Measurements from ENCODE around the gene OR5H14. TPM values are rescaled to one million over a fixed set of nuclear protein-coding genes. Genes with fewer than 3 reads are reported as not detected.
"Not testable (repeated sequence)": the region's sequence is repeated elsewhere in the genome, so short reads cannot be mapped to it uniquely, and the experiment has no call there.

Gene OR5H14
- total RNA-seq, 4 donors from 2014 or later = 0.04 TPM; not detected in 3

DNA sequence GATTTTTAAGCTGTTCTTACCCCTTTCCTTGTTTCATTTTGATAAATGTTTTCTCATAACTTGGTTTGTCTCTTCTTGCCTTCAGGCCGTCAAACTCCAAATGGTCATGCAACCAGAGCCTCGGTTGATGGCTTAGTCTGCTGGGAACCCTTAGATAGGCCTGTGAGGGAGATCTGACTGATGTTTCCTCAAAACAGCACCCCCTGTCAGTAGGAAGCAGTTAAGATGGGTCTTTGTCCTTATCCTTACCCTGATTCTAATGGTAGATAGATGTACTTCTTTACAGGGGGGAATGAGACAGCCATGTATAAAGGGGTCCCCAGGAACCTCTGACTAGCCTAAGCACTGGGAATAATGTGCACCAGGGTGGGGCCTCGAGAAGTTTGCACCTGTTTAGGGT lies 33.0 kb upstream of the OR5H14 start:
- Histone ChIP-seq H3K9me3 (no peaks in the 10 kb centered on the region), H3K27me3 (no peaks in the 10 kb centered on the region), H3K36me3 (no peaks in the 10 kb centered on the region), H3K4me3 (no peak overlapping the region), H3K27ac (no peak overlapping the region), H3K4me1 (no peaks in the 10 kb centered on the region)
- ATAC-seq = no peak
- TF ChIP-seq POLR2AphosphoS5 (IDR thresholded peaks at IDR 0.05) (no peak), POLR2A (IDR thresholded peaks at IDR 0.05) (no peak), EP300 (IDR thresholded peaks at IDR 0.05) (no peak)
- TF ChIP-seq, protein P1, sequence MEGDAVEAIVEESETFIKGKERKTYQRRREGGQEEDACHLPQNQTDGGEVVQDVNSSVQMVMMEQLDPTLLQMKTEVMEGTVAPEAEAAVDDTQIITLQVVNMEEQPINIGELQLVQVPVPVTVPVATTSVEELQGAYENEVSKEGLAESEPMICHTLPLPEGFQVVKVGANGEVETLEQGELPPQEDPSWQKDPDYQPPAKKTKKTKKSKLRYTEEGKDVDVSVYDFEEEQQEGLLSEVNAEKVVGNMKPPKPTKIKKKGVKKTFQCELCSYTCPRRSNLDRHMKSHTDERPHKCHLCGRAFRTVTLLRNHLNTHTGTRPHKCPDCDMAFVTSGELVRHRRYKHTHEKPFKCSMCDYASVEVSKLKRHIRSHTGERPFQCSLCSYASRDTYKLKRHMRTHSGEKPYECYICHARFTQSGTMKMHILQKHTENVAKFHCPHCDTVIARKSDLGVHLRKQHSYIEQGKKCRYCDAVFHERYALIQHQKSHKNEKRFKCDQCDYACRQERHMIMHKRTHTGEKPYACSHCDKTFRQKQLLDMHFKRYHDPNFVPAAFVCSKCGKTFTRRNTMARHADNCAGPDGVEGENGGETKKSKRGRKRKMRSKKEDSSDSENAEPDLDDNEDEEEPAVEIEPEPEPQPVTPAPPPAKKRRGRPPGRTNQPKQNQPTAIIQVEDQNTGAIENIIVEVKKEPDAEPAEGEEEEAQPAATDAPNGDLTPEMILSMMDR (IDR thresholded peaks at IDR 0.05) = no peak
- WGBS, 2 donors (ENCODE audit: low coverage in 1 of 2) = 60 to 67% methylated on average over 1 to 3 of the region's 3 CpGs

GRCh38 chr3:98115717-98116116 lies 31.6 kb upstream of the OR5H14 start:
- H3K4me3 ChIP-seq = no peak overlapping the region
- H3K27ac ChIP-seq = no peak overlapping the region
- H3K4me1 ChIP-seq = no peaks in the 10 kb centered on the region
- WGBS, 2 donors (ENCODE audit: low coverage in 1 of 2) = 86% methylated on average over 1 of the region's 1 CpG; no CpG with 5 or more reads in 1 of the 2 donors
- no peaks in the 10 kb centered on the region for H3K36me3 ChIP-seq
- no peaks in the 10 kb centered on the region for H3K9me3 ChIP-seq
- no peaks in the 10 kb centered on the region for H3K27me3 ChIP-seq
- no peak for ATAC-seq
- TF ChIP-seq POLR2AphosphoS5 (IDR thresholded peaks at IDR 0.05) (no peak), EP300 (IDR thresholded peaks at IDR 0.05) (no peak), POLR2A (IDR thresholded peaks at IDR 0.05) (no peak)
- TF ChIP-seq, protein P1 (IDR thresholded peaks at IDR 0.05) = no peak

DNA sequence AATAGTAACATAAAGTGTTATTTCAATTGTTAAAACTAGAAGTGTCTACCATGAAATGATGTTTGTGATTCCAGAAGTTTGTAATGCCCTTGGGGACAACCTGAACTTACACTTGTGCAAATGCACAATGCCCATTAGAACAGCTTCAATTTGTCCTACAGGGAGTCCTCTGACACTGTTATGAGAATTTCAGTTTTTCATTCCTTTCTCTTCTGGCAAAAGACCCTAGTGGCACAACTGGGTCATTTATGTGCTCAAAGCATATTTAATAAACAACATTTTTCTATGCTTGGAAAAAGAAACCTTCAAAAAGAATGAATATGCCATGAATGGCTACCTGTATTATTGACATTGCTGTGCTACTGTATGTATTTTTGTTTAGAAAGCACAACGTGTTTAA lies 16.9 kb upstream of the OR5H14 start, which contains the start of gene OR5H1:
TSS of gene OR5H1 (plus strand) at position 301 of the 400 bp plus-strand sequence. CDS start 1,977 bp downstream, outside the sequence.
- H3K36me3 ChIP-seq = no peaks in the 10 kb centered on the region
- no peaks in the 10 kb centered on the region for H3K4me1 ChIP-seq
- H3K9me3 ChIP-seq = no peaks in the 10 kb centered on the region
- no peak for ATAC-seq
- 58 to 81% methylated on average over 1 of the region's 1 CpG for WGBS, 2 donors (ENCODE audit: low coverage in 1 of 2)
- H3K27me3 ChIP-seq = no peaks in the 10 kb centered on the region
- TF ChIP-seq POLR2A (IDR thresholded peaks at IDR 0.05) (no peak), EP300 (IDR thresholded peaks at IDR 0.05) (no peak), POLR2AphosphoS5 (IDR thresholded peaks at IDR 0.05) (no peak)
- TF ChIP-seq, protein P1 (IDR thresholded peaks at IDR 0.05) = no peak
- H3K4me3 ChIP-seq = no peak within 1 kb of the TSS
- no peak within 1 kb of the TSS for H3K27ac ChIP-seq

- H3K27ac ChIP-seq = no peak overlapping the region
- no peaks in the 10 kb centered on the region for H3K9me3 ChIP-seq
- no peaks in the 10 kb centered on the region for H3K36me3 ChIP-seq
- TF ChIP-seq POLR2AphosphoS5 (IDR thresholded peaks at IDR 0.05) (no peak), EP300 (IDR thresholded peaks at IDR 0.05) (no peak), POLR2A (IDR thresholded peaks at IDR 0.05) (no peak)
- TF ChIP-seq, protein P1 (IDR thresholded peaks at IDR 0.05) = no peak
- WGBS, 2 donors (ENCODE audit: low coverage in 1 of 2) = 63 to 71% methylated on average over 2 to 3 of the region's 3 CpGs
- H3K4me1 ChIP-seq = no peaks in the 10 kb centered on the region
- no peak for ATAC-seq
- H3K4me3 ChIP-seq = no peak overlapping the region
- H3K27me3 ChIP-seq = no peaks in the 10 kb centered on the region
Measured at GRCh38 chr3:98136631-98137030, 10.6 kb upstream of the OR5H14 start.

DNA sequence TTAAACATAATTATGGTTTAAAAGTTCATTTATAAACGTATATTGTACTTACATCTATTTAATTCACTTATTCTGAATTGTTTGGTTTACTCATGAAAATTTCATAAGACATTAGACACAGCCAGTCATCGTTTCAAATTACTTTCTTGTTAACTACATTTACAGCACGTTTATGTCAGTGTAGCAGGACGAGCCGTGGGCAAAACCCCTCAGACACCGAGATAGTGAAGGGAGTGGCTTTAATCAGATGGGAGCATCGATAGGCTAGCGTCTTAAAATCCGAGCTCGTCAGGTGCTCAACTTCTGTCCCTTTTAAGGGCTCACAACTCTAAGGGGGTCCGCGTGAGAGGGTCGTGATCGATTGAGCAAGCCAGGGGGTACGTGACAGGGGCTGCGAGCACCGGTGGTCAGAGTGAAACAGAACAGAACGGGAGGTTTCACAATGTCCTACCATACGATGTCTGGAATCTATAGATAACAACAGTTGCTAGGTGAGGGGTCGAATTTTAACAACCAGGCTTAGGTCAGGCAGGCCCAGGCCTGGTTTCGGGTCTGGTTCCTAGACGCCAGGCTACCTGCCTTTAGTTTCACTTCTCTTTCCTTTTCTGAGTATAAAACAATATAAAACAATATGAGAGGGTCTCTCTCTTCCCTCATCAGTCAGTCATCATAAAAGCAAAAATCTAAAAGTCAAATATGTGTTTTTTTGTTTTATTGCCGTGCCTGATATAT lies 9.3 kb upstream of the OR5H14 start:
- ATAC-seq, H3K27me3 ChIP-seq, H3K27ac ChIP-seq, H3K4me3 ChIP-seq, H3K9me3 ChIP-seq, H3K36me3 ChIP-seq, H3K4me1 ChIP-seq: not testable (repeated sequence)
- 79 to 86% methylated on average over 19 to 23 of the region's 23 CpGs for WGBS, 2 donors (ENCODE audit: low coverage in 1 of 2)
